Heart left ventricle (tissue), 16 donors: ENCODE results near the gene STAP1. TPM values are rescaled to one million over a fixed set of nuclear protein-coding genes. Genes with fewer than 3 reads are reported as not detected.
"Not testable (repeated sequence)": the region's sequence is repeated elsewhere in the genome, so short reads cannot be mapped to it uniquely, and the experiment has no call there.

Source experiments
- ATAC-seq, 4 donors: fragments of 200-7000 bp; cut with Tn5 transposase; one replicate each; pipeline ENCODE4 v1.9.1; 2020 to 2022; ENCODE audit warnings: moderate library complexity in 4 of 4, mild to moderate bottlenecking in 3 of 4, moderate number of reproducible peaks in 1 of 4
- DNase-seq, 5 donors: peaks; one replicate each; pipeline ENCODE4 v3.0.0-alpha.2; 2020
- H3K27ac ChIP-seq, 12 donors: fragments of 200-600 bp; sonication (generic) in 4 of 12; one replicate each; pipeline versions ENCODE4 v1.5.0 to v1.8.0; 2016 to 2022; ENCODE audit warnings: mild to moderate bottlenecking in 2 of 12
- H3K27me3 ChIP-seq, 9 donors: fragments of 200-600 bp; sonication (generic) in 2 of 9; one replicate each; pipeline versions ENCODE4 v1.5.1 to v1.8.0; 2016 to 2022; ENCODE audit warnings: mild to moderate bottlenecking in 3 of 9
- H3K36me3 ChIP-seq, 9 donors: fragments of 200-600 bp; sonication (generic) in 2 of 9; one replicate each; pipeline versions ENCODE4 v1.5.0 to v1.8.0; 2018 to 2022; ENCODE audit warnings: mild to moderate bottlenecking in 2 of 9
- H3K4me1 ChIP-seq, 12 donors: fragments of 200-600 bp; sonication (generic) in 4 of 12; one replicate each; pipeline versions ENCODE4 v1.5.0 to v1.8.0; 2016 to 2022; ENCODE audit warnings: mild to moderate bottlenecking in 3 of 12
- H3K4me3 ChIP-seq, 12 donors: fragments of 200-600 bp; sonication (generic) in 4 of 12; one replicate each; pipeline versions ENCODE4 v1.5.0 to v1.8.0; 2017 to 2022; ENCODE audit warnings: mild to moderate bottlenecking in 9 of 12, moderate library complexity in 4 of 12
- H3K9me3 ChIP-seq, 12 donors: fragments of 200-600 bp; sonication (generic) in 4 of 12; one replicate each; pipeline versions ENCODE4 v1.5.0 to v1.8.0; 2016 to 2022; ENCODE audit warnings: mild to moderate bottlenecking in 1 of 12
- CTCF ChIP-seq, 12 donors: fragments of 200-600 bp; sonication (generic) in 4 of 12; IDR thresholded peaks; one replicate each; pipeline versions ENCODE4 v1.5.0 to v1.8.0; 2018 to 2022; ENCODE audit warnings: antibody characterized with exemption in 12 of 12, mild to moderate bottlenecking in 5 of 12
- POLR2A ChIP-seq, 2 donors: fragments of 450-650 bp; IDR thresholded peaks; one replicate each; pipeline ENCODE4 v1.6.1; 2017; ENCODE audit warnings: antibody characterized with exemption in 2 of 2, mild to moderate bottlenecking in 2 of 2, moderate library complexity in 2 of 2
- WGBS, 4 donors: extraction: QIAGEN DNeasy Blood & Tissue Kit in 2 of 4; methylation state at CpG; one replicate each; pipeline versions ENCODE4 v1.1.5 to v1.1.7; 2013 to 2018; 5-methylcytosine and 5-hydroxymethylcytosine counted together
- intact Hi-C, 10 donors: fragments of 100-400 bp; cut with DNase I; formaldehyde crosslinking; loops; one replicate each; pipeline versions ENCODE4 v1.11.1 to v1.14.2; 2022
- polyA plus RNA-seq, 2 donors: library from polyadenylated mRNA; stranded (reverse); fragments of 200-250 nt; gene quantifications; one replicate each; pipeline ENCODE4 v1.2.3, GENCODE V29; 2013
- total RNA-seq, 9 donors: library from RNA; depleted of rRNA in 2 of 9; stranded (reverse); fragments of >200 nt in 2 of 9; fragmentation: NEBNext Ultra II Directional in 3 of 9; extraction: Animal tissue kit (Norgen Biotek cat#: 25700) in 3 of 9; gene quantifications; one replicate each; pipeline versions ENCODE4 v1.1.0 to v1.2.4, GENCODE V29; 2016 to 2023
- donor health status: ischemic (EF 13 %, LVEDD 7.1; RV severe dilation, severe dysfunction).
- donor health status: healthy with polysubstance abuse.
- donor health status: DM: no; HTN: yes; CAD: no.
- donor health status: DM: no; HTN: no; CAD: no.
- donor health status: ischemic (EF 25% LVEDD 6.9; RV normal size, moderate dysfunction).
- donor health status: ischemic (EF 25% LVEDD 5.7; RV mildly dilated, moderate dysfunction).
- donor health status: healthy.
- donor health status: DM: yes; HTN: yes; CAD: no.
- donor health status: ischemic (EF 35%, LVEDD 5.7; RV mildly dilated, moderate dysfunction).
- donor health status: nonischemic (EF 11% LVEDD 7.7; RV severe dilation, severe dysfunction).
- donor health status: DM: yes; HTN: yes; CAD: no.
- donor health status: PGD.
- donor health status: ischemic (EF 29% LVEDD 5.4; RV normal size, mild dysfunction).
- donor health status: nonischemic (EF 23%, LVEDD 6.1; RV moderate dilation, normal function).

The STAP1 gene
- total and polyA plus RNA-seq, 11 donors = 1.1 TPM; not detected in 10

DNA sequence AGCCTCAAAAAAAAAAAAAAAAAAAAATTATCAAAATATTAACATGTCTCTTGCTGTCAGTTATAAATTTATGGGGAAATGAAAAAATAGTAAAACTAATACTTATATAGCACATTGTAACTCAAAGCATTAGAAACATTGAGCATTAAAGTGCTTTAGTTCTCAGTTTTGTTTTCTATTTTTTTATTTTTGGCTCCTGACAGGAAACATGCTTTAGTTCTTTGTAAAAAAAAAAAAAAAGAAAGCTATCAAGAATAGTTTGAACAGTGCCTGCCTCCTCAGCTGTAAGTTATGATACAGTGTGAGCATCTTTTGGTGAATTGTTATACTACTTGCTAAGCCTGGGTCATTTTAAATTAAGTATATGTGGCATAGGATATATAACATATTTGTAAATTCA lies 8.1 kb upstream of the STAP1 start:
- intact Hi-C loops = no loop called here
- H3K27ac ChIP-seq = no peak overlapping the region
- ATAC-seq (no peak), DNase-seq (no peak)
- H3K4me1 ChIP-seq = peaks cover 0 to 6% (median 1%) of the 10 kb centered on the region in 12 donors
- H3K27me3 ChIP-seq = no peaks in the 10 kb centered on the region
- no peaks in the 10 kb centered on the region for H3K36me3 ChIP-seq
- no peak overlapping the region for H3K4me3 ChIP-seq
- TF ChIP-seq POLR2A (IDR thresholded peaks at IDR 0.05) (no peak), CTCF (IDR thresholded peaks at IDR 0.05) (no peak)
- H3K9me3 ChIP-seq = no peaks in the 10 kb centered on the region

DNA sequence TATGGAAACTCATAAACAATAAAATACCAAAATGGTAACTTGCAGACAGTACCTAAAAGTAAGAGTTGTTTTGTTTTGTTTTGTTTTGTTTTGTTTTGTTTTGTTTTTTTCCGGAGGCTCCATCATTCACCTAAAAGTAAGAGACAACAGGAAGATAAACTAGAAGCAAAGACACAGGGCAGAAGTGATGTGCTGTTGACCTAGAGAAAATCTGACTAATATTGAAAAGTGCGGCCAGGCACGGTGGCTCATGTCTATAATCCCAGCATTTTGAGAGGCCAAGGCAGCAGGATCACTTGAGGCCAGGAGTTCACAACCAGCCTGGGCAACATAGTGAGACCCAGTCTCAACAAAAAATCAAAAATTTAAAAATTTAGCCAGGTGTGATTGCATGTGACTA lies 7.7 kb upstream of the STAP1 start:
- no peak overlapping the region for H3K27ac ChIP-seq
- TF ChIP-seq POLR2A (IDR thresholded peaks at IDR 0.05) (no peak), CTCF (IDR thresholded peaks at IDR 0.05) (no peak)
- H3K4me3 ChIP-seq = no peak overlapping the region
- no peak for ATAC-seq
- no peak for DNase-seq
- no peaks in the 10 kb centered on the region for H3K9me3 ChIP-seq
- WGBS, 4 donors = 92 to 95% (median 95%) methylated on average over 3 of the region's 3 CpGs
- no peaks in the 10 kb centered on the region for H3K27me3 ChIP-seq
- intact Hi-C loops = no loop called here
- H3K36me3 ChIP-seq = no peaks in the 10 kb centered on the region
- peaks cover 0 to 5% (median 1%) of the 10 kb centered on the region in 12 donors for H3K4me1 ChIP-seq

- H3K4me3 ChIP-seq, intact Hi-C loops, H3K27me3 ChIP-seq, H3K36me3 ChIP-seq, H3K9me3 ChIP-seq, ATAC-seq, DNase-seq, H3K27ac ChIP-seq: not testable (repeated sequence)
- 51 to 67% (median 57%) methylated on average over 4 of the region's 4 CpGs for whole genome bisulfite sequencing, 4 donors
- H3K4me1 ChIP-seq = peaks cover 0 to 11% (median 0%) of the 10 kb centered on the region in 12 donors
These were observed 6.3 kb upstream of the STAP1 start for GRCh38 chr4:67552146-67552792.

DNA sequence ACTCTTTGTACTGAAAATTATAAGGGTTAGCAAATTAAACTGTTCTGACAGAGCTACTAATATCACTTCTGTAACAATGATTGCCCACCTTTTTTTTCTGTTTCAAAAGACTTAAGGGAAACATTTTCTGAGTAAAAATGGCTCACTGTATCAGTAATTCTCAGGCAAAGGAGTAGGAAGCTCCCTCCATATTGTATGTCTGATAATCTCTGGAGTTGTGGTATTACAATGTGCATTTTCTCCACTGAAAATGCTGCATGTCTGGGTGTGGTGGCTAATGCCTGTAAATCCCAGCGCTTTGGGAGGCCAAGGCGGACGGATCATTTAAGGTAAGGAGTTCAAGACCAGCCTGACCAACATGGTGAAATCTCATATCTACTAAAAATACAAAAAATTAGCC lies 4.4 kb upstream of the STAP1 start:
- no peak for DNase-seq
- no peaks in the 10 kb centered on the region for H3K9me3 ChIP-seq
- no peaks in the 10 kb centered on the region for H3K27me3 ChIP-seq
- H3K4me1 ChIP-seq = peaks cover 0 to 11% (median 0%) of the 10 kb centered on the region in 12 donors
- ATAC-seq = no peak
- H3K27ac ChIP-seq = no peak overlapping the region
- no peak overlapping the region for H3K4me3 ChIP-seq
- TF ChIP-seq CTCF (IDR thresholded peaks at IDR 0.05) = no peak
- intact Hi-C loops = no loop called here
- H3K36me3 ChIP-seq = no peaks in the 10 kb centered on the region
- whole genome bisulfite sequencing, 4 donors = 74 to 95% (median 91%) methylated on average over 3 of the region's 3 CpGs

DNA sequence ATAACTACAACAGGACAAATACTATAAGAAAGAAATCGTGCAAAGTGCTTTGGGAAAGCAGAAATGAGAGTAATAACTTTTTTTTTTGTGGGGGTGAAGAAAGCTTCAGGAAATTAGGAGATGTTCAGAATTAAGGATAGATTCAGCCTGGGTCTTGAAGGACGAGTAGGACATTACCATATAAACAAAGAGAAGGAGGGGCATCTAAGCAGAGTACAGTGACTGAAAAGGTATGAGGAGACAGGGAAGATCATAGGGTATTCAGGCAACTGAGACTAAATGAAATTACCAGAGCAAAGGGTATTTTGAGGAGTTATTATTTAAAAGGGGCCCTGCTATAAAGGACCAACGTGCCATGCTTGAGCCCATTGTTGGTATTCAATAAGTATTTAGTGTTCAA lies 3.1 kb upstream of the STAP1 start:
- TF ChIP-seq CTCF (IDR thresholded peaks at IDR 0.05) = no peak
- no peak for TF ChIP-seq POLR2A (IDR thresholded peaks at IDR 0.05)
- intact Hi-C loops = no loop called here
- Histone ChIP-seq H3K4me3 (no peak overlapping the region), H3K9me3 (no peaks in the 10 kb centered on the region), H3K27ac (no peak overlapping the region), H3K27me3 (no peaks in the 10 kb centered on the region), H3K36me3 (no peaks in the 10 kb centered on the region), H3K4me1 (peaks cover 0 to 11% (median 0%) of the 10 kb centered on the region in 12 donors)
- DNase-seq (no peak), ATAC-seq (no peak)
- WGBS, 4 donors = 82 to 89% (median 86%) methylated on average over 3 of the region's 3 CpGs
